ENCODE data around the gene SMIM33. TPM values are rescaled to one million over a fixed set of nuclear protein-coding genes. Genes with fewer than 3 reads are reported as not detected.

Gene SMIM33
- total and polyA plus RNA-seq, 2 of the 13 experiments (the other 11 are each of a cell fraction or from before 2014, with no cell fraction given): not detected

- TF ChIP-seq CC2D1A (CRISPR knock-in tag; IDR thresholded peaks at IDR 0.05) (no peak), PAX8 (CRISPR knock-in tag; IDR thresholded peaks at IDR 0.05; ENCODE audit: borderline replicate concordance) (no peak), ZNF253 (CRISPR knock-in tag; IDR thresholded peaks at IDR 0.05; ENCODE audit: borderline replicate concordance) (no peak), KDM5A (IDR thresholded peaks at IDR 0.05; ENCODE audit: borderline replicate concordance, low read length) (no peak)
Observed at GRCh38 chr5:139451176-139451575, 19.6 kb upstream of the SMIM33 start (continued).

DNA sequence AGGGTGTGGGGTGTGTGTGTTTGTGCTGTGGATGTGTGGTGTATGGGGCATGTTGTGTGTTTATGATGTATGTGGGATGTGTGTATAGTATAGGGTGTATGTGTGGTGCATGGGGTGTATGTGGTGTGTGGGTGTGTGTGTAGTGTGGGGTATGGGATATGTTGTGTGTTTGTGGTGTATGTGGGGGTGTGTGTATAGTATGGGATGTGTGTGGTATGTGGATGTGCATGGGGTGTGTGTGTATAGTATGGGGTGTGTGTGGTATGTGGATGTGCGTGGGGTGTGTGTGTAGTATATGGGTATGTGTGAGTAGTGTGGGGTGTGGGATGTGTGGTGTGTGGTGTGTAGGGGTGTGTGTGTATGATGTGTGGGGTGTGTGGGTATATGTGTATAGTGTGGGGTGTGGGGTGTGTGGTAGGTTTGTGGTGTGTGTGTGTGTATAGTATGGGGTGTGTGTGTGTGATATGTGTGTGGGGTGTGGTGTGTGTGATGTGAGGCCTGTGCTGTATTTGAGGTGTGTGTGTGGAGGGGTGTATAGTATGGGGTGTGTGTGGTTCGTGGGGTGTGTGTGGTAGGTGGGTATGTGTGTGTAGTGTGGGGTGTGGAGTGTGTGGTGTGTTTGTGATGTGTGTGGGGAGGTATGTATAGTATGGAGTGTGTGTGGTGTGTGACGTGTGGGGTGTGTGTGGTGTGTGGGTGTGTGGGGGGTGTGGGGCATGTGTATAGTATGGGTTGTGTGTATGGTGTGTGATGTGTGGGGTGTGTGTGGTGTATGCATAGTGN is 18.7 kb upstream of the SMIM33 start:
- 50% methylated on average over 3 of the region's 3 CpGs for WGBS (ENCODE audit: low lambda C conversion rate)
- Histone ChIP-seq H3K27ac (ENCODE audit: extremely low read length, insufficient read depth, low read length) (no peak overlapping the region), H3K4me3 (replicated peaks in 1 of 3; ENCODE audit: insufficient read depth in 1 of 3, low read depth in 2 of 3, low read length in 3 of 3) (no peak overlapping the region), H3K79me2 (ENCODE audit: insufficient read depth, low read length) (no peaks in the 10 kb centered on the region), H4K20me1 (ENCODE audit: insufficient read depth, low read length) (no peaks in the 10 kb centered on the region), H2AFZ (ENCODE audit: low read length) (no peak overlapping the region), H3K4me2 (ENCODE audit: low read depth, low read length) (no peak overlapping the region), H3K36me3 (replicated peaks in 1 of 2; ENCODE audit: control insufficient read depth in 1 of 2, insufficient read depth in 2 of 2, low read length in 2 of 2) (no peaks in the 10 kb centered on the region), H3K9ac (ENCODE audit: insufficient read depth, low read depth, low read length) (no peak overlapping the region), H3K27me3 (ENCODE audit: control insufficient read depth in 1 of 2, insufficient read depth in 2 of 2, low read length in 2 of 2) (peaks cover 3 to 16% of the 10 kb centered on the region in 2 experiments; a peak in 4 of 5 replicates), H3K9me3 (ENCODE audit: low read length) (no peaks in the 10 kb centered on the region), H3K4me1 (ENCODE audit: insufficient read depth, low read length) (no peaks in the 10 kb centered on the region)
- POLR2A ChIA-PET: no interaction called here
- ATAC-seq (no peak), FAIRE-seq (no peak), DNase-seq (ENCODE audit: low spot score) (no peak)
- CTCF ChIA-PET (ENCODE audit: low intra/inter-chr PET ratio, low total read pairs): no interaction called here
- in situ Hi-C loops (cut with HindIII; ENCODE audit: extremely low pct_ligation_motif_present, low pct_unique_long_range_greater_than_20kb) (no loop called here), intact Hi-C loops (cut with micrococcal nuclease; ENCODE audit: unreplicated experiment) (no loop called here)
- no TSS peak for BruUV-seq (replicated peaks)
- TF ChIP-seq ZMYM4 (CRISPR knock-in tag; IDR thresholded peaks at IDR 0.05) (no peak), XRCC5 (optimal IDR thresholded peaks at IDR 0.05; ENCODE audit: low read length) (no peak), KLF12 (CRISPR knock-in tag; IDR thresholded peaks at IDR 0.05; ENCODE audit: borderline replicate concordance) (no peak), ZNF777 (CRISPR knock-in tag; IDR thresholded peaks at IDR 0.05) (no peak), SMARCE1 (IDR thresholded peaks at IDR 0.05; ENCODE audit: borderline replicate concordance) (no peak)
- TF ChIP-seq, protein P1, sequence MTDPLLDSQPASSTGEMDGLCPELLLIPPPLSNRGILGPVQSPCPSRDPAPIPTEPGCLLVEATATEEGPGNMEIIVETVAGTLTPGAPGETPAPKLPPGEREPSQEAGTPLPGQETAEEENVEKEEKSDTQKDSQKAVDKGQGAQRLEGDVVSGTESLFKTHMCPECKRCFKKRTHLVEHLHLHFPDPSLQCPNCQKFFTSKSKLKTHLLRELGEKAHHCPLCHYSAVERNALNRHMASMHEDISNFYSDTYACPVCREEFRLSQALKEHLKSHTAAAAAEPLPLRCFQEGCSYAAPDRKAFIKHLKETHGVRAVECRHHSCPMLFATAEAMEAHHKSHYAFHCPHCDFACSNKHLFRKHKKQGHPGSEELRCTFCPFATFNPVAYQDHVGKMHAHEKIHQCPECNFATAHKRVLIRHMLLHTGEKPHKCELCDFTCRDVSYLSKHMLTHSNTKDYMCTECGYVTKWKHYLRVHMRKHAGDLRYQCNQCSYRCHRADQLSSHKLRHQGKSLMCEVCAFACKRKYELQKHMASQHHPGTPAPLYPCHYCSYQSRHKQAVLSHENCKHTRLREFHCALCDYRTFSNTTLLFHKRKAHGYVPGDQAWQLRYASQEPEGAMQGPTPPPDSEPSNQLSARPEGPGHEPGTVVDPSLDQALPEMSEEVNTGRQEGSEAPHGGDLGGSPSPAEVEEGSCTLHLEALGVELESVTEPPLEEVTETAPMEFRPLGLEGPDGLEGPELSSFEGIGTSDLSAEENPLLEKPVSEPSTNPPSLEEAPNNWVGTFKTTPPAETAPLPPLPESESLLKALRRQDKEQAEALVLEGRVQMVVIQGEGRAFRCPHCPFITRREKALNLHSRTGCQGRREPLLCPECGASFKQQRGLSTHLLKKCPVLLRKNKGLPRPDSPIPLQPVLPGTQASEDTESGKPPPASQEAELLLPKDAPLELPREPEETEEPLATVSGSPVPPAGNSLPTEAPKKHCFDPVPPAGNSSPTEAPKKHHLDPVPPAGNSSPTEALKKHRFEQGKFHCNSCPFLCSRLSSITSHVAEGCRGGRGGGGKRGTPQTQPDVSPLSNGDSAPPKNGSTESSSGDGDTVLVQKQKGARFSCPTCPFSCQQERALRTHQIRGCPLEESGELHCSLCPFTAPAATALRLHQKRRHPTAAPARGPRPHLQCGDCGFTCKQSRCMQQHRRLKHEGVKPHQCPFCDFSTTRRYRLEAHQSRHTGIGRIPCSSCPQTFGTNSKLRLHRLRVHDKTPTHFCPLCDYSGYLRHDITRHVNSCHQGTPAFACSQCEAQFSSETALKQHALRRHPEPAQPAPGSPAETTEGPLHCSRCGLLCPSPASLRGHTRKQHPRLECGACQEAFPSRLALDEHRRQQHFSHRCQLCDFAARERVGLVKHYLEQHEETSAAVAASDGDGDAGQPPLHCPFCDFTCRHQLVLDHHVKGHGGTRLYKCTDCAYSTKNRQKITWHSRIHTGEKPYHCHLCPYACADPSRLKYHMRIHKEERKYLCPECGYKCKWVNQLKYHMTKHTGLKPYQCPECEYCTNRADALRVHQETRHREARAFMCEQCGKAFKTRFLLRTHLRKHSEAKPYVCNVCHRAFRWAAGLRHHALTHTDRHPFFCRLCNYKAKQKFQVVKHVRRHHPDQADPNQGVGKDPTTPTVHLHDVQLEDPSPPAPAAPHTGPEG (CRISPR knock-in tag; IDR thresholded peaks at IDR 0.05): no peak

All from HepG2 (cell line).